Amygdala (tissue), 56 donors: ENCODE measurements around the gene TMEM69.
"Not testable (repeated sequence)": the region's sequence is repeated elsewhere in the genome, so short reads cannot be mapped to it uniquely, and the experiment has no call there.

Source experiments
- DNase-seq, 56 donors: peaks; one replicate each; lab custom pipeline; 2025; lab: John Stamatoyannopoulos, UW

TMEM69 gene

GRCh38 chr1:45687754-45688740 lies at the start of gene TMEM69:
TMEM69 (plus strand) TSS chr1:45688181; CDS start chr1:45691069, 2,888 bp downstream.
- DNase-seq: peak in 55 of 56 donors; percentile 9 to 87 (median 61)

DNA sequence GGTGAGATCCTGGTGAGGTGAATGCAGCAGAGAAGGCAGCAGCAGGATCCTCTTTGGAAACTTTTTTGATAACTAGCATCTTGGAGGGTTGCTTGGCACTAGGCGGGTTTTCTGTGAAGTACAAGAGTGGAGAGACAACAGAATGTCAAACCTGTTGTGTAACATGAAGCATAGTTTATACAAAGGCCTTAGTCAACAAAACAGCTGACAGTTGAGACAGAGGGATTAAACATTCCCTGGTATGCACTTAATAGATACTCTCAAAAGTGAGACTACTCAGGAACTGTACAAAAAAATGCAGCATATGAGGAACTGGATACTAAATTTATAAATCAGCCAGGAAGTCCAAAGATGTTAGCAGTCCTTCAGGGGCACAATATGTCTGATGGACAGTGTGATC lies 47.7 kb upstream of the TMEM69 start:
- DNase-seq: no peak

DNA sequence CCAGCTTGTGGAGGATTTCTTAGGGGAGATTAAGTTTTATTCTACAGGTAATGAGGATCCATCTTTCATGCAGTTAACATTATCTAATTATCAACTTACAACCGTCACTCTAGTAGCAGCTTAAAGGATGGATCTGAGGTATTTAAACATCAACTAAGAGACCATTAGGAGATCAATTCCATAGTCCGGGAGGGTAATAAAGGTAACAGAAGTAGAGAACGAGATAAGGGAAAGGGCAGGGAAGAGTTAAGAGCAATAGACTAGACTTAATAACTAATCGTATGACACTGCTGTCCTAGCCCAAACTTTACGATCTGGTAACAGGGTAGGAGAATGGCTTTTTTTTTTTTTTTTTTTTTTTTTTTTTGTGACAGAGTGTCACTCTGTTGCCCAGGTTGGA lies 44.7 kb upstream of the TMEM69 start:
- DNase-seq: no peak

DNA sequence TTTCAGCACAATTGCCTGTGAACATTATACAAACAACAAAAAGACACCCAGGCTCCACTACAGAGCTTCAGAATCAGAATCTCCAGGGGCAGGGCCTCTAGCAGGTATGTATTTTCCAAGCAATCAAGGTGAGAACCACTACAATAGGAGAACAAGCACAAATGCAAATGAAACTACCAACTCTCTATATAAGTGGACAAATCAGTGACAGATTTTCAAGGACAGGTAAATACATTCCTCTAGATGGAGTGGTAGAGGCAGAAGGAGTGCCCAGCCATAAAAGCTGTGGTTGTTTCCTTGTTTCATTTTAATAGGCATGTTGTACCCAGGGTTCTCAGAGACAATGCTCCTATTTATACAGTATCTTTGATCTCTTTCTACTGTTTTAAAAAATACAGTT lies 44.0 kb upstream of the TMEM69 start:
- no peak for DNase-seq

GRCh38 chr1:45644661-45645060 lies 43.3 kb upstream of the TMEM69 start:
- no peak for DNase-seq

DNA sequence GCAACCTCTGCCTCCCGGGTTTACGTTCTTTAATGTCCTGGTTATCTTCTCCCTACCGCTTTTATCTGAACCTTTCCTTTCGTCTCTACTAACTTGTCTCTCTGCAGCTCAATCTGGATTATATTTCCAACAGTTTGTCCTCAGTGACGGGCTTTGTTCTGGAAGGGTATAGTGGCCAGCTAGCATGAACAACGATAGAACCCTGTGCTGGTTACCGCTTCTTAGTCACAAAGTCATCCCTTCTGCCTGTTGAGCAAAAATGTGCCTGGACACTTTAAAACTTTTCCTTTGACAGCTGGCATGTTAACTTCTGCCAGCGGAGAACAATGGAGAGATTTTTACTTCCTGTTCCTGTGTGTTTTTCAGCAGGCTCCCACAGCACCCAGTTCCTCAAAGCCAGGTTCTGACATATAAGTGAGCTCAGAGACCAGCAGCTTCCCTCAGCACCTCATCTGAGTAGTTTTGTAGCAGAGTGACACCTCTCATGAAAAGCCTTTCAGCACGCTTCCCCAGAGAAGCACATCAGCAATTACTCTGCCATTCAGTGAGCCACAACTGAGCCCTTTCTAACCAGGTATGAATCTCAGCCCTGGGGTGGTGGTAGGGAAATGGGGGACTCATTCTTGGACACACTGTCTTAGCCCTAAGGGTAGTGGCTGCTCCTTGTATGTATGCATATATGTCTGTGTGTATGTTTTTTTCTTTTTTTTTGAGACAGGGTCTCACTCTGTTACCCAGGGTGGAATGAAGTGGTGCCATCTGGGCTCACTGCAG lies 40.5 kb upstream of the TMEM69 start:
- DNase-seq: peak in 2 of 56 donors; percentile 2 to 24

- DNase-seq: no peak
Observed at GRCh38 chr1:45654540-45655280, 33.3 kb upstream of the TMEM69 start.

GRCh38 chr1:45656573-45657226 lies 31.3 kb upstream of the TMEM69 start:
- DNase-seq: no peak

DNA sequence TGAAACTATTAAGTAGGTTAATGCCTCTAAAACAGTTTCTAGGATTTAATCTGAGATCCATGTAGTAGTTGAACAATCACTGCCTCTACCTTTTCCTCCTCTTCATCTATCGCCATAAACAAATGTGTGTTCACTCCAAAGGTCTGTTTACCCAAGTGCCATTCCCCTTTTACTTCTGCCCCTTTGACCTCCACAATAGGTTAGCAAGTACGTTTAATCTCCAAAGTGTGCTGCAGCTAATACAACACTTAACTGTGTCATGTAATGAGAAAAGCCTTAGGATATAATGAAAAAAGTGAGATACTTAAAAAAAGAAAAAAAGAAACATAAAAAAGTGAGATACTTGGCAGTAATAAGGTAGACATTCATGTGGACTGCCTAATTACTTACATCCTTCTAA lies 29.8 kb upstream of the TMEM69 start:
- no peak for DNase-seq

DNA sequence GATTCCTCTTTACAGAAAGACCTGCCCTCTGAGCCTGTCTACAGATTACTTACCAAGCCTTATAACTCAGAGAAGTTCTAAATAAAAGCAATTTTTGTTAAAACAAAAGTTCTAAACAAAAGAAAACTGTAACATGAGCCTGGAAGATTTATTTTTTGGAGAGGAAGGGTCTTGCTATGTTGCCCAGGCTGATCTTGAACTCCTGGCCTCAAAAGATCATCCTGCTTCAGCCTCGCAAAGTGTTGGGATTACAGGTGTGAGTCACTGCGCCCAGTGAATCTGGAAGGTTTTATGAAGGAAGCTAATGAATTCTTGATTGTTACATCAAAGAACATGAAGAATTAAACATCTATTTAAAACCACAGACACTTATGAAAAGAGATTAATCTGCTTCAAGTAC lies 28.8 kb upstream of the TMEM69 start:
- no peak for DNase-seq

DNA sequence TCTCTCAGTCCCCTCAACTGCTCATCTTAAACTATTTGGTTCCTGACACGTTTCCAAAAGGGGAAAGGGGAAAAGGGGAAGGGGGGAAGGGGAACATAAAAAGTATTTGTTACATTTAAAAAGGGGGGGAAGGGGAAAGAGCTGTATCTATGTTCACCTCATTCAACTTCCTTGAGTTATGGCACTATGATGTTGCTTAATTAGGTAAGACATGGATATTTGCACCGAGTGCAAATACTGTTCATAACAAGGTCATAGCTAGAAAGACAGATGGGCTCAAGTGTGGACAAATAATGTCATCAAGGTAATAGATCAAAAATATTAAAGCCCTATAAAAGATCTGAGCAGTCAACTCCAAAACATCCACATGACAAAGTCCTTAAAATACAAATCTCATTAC lies 27.6 kb upstream of the TMEM69 start:
- DNase-seq: no peak

GRCh38 chr1:45666836-45667235 lies 21.1 kb upstream of the TMEM69 start:
- no peak for DNase-seq

DNA sequence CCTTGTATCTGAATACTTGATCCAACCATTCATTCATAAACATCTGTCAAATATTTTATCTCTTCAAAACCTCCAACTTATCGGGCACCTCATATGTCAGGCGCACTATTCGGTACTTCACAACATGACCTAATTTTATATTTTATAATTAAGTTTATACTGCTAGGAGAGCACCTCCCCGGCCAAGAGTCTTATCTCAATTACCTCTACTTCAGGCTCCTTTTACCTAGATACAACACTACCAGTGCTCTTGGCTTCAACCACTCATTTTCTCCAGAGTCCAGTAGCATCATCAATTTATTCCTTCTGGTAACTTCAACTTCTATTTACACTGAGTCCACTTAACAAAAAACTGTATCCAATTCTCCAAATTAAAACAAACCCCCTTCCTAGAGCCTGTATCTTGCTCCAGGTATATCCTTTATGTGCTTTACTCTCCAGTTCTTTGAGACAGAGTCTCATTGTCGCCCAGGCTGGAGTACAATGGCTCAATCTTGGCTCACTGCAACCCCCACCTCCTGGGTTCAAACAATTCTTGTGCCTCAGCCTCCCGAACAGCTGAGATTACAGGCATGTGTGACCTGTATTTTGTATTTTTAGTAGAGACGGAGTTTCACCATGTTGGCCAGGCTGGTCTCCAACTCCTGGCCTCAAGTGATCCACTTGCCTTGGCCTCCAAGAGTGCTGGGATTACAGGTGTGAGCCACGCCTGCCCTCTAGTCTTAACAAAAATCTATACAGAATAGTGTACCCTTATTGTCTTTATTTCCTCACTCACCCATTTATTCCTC lies 20.5 kb upstream of the TMEM69 start:
- DNase-seq: no peak

DNA sequence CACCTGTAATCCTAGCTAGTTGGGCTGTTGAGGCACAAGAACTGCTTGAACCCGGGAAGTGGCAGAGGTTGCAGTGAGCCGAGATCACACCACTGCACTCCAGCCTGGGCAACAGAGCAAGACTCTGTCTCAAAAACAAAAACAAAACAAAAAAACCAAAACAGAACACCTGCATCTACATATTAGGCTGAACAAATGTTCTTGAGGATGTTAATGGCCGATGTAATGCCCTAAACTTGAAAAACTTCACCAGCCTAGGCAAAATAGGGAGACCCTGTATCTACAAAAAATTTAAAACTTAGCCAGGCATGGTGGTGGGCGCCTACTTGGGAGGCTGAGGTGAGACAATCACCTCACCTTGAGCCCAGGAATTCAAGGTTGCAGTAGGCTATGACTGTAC lies 19.5 kb upstream of the TMEM69 start:
- DNase-seq: no peak

GRCh38 chr1:45669379-45669778 lies 18.6 kb upstream of the TMEM69 start:
- DNase-seq: no peak

- no peak for DNase-seq
Observed at GRCh38 chr1:45669859-45670655, 17.9 kb upstream of the TMEM69 start.

DNA sequence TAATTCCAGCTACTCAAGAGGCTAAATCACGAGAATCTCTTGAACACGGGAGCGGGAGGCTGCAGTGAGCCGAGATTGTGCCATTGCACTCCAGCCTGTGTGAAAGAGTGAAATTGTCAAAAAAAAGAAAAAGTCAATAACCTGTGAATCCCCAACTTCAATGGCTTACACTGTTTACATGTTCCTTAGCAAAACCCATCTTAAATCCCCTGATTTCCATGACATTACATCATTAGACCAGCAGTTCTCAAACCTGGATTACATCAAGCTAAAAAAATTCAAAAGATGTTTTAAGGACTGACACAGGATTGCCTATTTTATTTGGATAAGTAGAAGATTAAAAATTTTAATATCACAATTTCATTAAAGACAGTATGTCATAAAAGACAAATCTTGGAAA lies 14.0 kb upstream of the TMEM69 start:
- DNase-seq: no peak

DNA sequence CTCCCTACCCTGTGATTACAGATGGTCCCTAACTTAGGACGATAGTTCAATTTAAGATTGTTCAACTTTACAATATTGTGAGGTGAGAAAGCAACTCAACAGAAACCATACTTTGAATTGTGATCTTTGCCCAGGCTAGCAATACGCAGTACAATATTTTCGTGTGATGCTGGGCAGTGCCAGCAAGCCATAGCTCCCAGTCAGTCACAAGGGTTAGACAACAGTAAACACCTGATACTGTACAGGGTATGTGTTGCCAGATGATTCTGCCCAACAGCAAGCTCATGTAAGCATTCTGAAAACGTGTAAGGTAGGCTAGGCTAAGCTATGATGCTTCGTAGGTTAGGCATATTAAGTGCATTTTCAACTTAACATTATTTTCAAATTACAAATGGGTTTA lies 13.5 kb upstream of the TMEM69 start:
- no peak for DNase-seq

DNA sequence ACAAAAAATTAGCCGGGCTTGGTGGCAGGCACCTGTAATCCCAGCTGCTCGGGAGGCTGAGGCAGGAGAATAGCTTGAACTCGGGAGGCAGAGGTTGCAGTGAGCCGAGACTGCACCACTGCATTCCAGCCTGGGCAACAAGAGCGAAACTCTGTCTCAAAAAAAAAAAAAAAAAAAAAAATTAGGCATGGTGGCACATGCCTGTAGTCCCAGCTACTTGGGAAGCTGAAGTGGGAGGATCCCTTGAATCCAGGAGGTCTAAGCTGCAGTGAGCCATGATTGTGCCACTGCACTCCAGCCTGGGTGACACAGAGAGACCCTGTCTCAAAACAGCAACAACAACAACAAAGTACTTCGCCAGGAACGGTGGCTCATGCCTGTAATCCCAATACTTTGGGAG lies 11.4 kb upstream of the TMEM69 start:
- not testable (repeated sequence) for DNase-seq
